ENCODE measurements around the gene KIAA0232. TPM values are rescaled to one million over a fixed set of nuclear protein-coding genes. Genes with fewer than 3 reads are reported as not detected.

KIAA0232 gene
- total and polyA plus RNA-seq, 12 donors, result 12.8 to 89.6 (median 70.9) TPM

- H3K27me3 ChIP-seq, result no peaks in the 10 kb centered on the region
- no peak overlapping the region for H3K4me3 ChIP-seq
- no peak for DNase-seq
- H3K27ac ChIP-seq, result no peak overlapping the region
- peaks cover 0 to 47% (median 22%) of the 10 kb centered on the region in 11 donors for H3K9me3 ChIP-seq
- intact Hi-C loops (cut with DNase I), result no loop called here
- peaks cover 0 to 15% (median 2%) of the 10 kb centered on the region in 9 donors for H3K36me3 ChIP-seq
- ATAC-seq, result no peak
- TF ChIP-seq CTCF (IDR thresholded peaks at IDR 0.05), result no peak
- H3K4me1 ChIP-seq, result peaks cover 0 to 22% (median 14%) of the 10 kb centered on the region in 9 donors
- 93 to 96% methylated on average over 1 of the region's 1 CpG for WGBS, 2 donors
Observed at GRCh38 chr4:6819295-6819694, 36.8 kb downstream of the KIAA0232 start.

GRCh38 chr4:6820695-6821094, 38.2 kb downstream of the KIAA0232 start:
- intact Hi-C loops (cut with DNase I), result no loop called here
- 100% methylated on average over 1 of the region's 1 CpG for WGBS, 2 donors
- TF ChIP-seq CTCF (IDR thresholded peaks at IDR 0.05), result no peak

GRCh38 chr4:6824071-6824470, 41.5 kb downstream of the KIAA0232 start:
- H3K36me3 ChIP-seq, result peaks cover 0 to 50% (median 16%) of the 10 kb centered on the region in 9 donors
- peaks cover 0 to 36% (median 21%) of the 10 kb centered on the region in 9 donors for H3K4me1 ChIP-seq
- H3K4me3 ChIP-seq, result no peak overlapping the region
- 75 to 77% methylated on average over 2 of the region's 2 CpGs for WGBS, 2 donors
- DNase-seq, result no peak
- no peaks in the 10 kb centered on the region for H3K27me3 ChIP-seq
- H3K27ac ChIP-seq, result peak overlapping the region in 1 of 10 donors; percentile 3
- no peak for ATAC-seq
- peaks cover 0 to 35% (median 15%) of the 10 kb centered on the region in 11 donors for H3K9me3 ChIP-seq
- no peak for TF ChIP-seq CTCF (IDR thresholded peaks at IDR 0.05)
- intact Hi-C loops (cut with DNase I), result no loop called here

More at GRCh38 chr4:6820695-6821094, 38.2 kb downstream of the KIAA0232 start:
- Histone ChIP-seq H3K4me3 (no peak overlapping the region), H3K27ac (no peak overlapping the region), H3K36me3 (peaks cover 0 to 29% (median 15%) of the 10 kb centered on the region in 9 donors), H3K27me3 (no peaks in the 10 kb centered on the region), H3K4me1 (peaks cover 0 to 22% (median 11%) of the 10 kb centered on the region in 9 donors), H3K9me3 (peaks cover 0 to 47% (median 22%) of the 10 kb centered on the region in 11 donors)
- no peak for DNase-seq
- no peak for ATAC-seq

GRCh38 chr4:6824772-6825402, 42.4 kb downstream of the KIAA0232 start:
- TF ChIP-seq CTCF (IDR thresholded peaks at IDR 0.05), result no peak
- DNase-seq (no peak), ATAC-seq (no peak)
- Histone ChIP-seq H3K4me3 (no peak overlapping the region), H3K9me3 (peaks cover 0 to 27% (median 13%) of the 10 kb centered on the region in 11 donors), H3K27me3 (no peaks in the 10 kb centered on the region), H3K36me3 (peaks cover 0 to 55% (median 16%) of the 10 kb centered on the region in 9 donors), H3K27ac (peak overlapping the region in 1 of 10 donors; percentile 3), H3K4me1 (peaks cover 0 to 44% (median 29%) of the 10 kb centered on the region in 9 donors)
- intact Hi-C loops (cut with DNase I), result no loop called here
- 92 to 93% methylated on average over 5 of the region's 5 CpGs for WGBS, 2 donors

All from heart right ventricle (tissue), 16 donors.